GM19239 (cell line): Measurements from ENCODE around the gene TAF11L10.
"Not testable (repeated sequence)": the region's sequence is repeated elsewhere in the genome, so short reads cannot be mapped to it uniquely, and the experiment has no call there.

ENCODE experiments used
- DNase-seq: peaks from one replicate; pipeline ENCODE4 v3.0.0; 2011; ENCODE audit warnings: low spot score; ENCODE audit not compliant: insufficient read length
- FAIRE-seq: peaks from 2 replicates; lab custom pipeline; 2011; peaks lifted over from hg19 to GRCh38; lab: Jason Lieb, UNC

The TAF11L10 gene

GRCh38 chr5:17597728-17598127, at the start of gene TAF11L10:
Gene TAF11L10 (minus strand): TSS chr5:17597828.
- DNase-seq, FAIRE-seq: not testable (repeated sequence)

GRCh38 chr5:17634160-17634559, 36.5 kb upstream of the TAF11L10 start, which contains the start of gene TAF11L14:
Gene TAF11L14 (plus strand): TSS chr5:17634460.
- FAIRE-seq = no peak

GRCh38 chr5:17631788-17632187, 34.2 kb upstream of the TAF11L10 start, which contains the start of gene TAF11L13:
Gene TAF11L13 (plus strand): TSS chr5:17632088.
- not testable (repeated sequence) for DNase-seq, FAIRE-seq

More at GRCh38 chr5:17634160-17634559, 36.5 kb upstream of the TAF11L10 start, which contains the start of gene TAF11L14:
- no peak for DNase-seq

GRCh38 chr5:17625686-17626085, 28.1 kb upstream of the TAF11L10 start:
- FAIRE-seq = no peak
- no peak for DNase-seq

- DNase-seq (no peak), FAIRE-seq (no peak)
Observed at GRCh38 chr5:17620627-17621026, 23.0 kb upstream of the TAF11L10 start.

- DNase-seq = no peak
- FAIRE-seq = no peak
Observed at GRCh38 chr5:17619354-17619753, 21.7 kb upstream of the TAF11L10 start.

GRCh38 chr5:17614872-17615605, 17.4 kb upstream of the TAF11L10 start:
- FAIRE-seq (no peak), DNase-seq (no peak)

GRCh38 chr5:17610092-17610491, 12.5 kb upstream of the TAF11L10 start, which contains the start of gene TAF11L12:
Gene TAF11L12 (plus strand): TSS chr5:17610392.
- FAIRE-seq, DNase-seq: not testable (repeated sequence)

- DNase-seq, FAIRE-seq: not testable (repeated sequence)
Observed at GRCh38 chr5:17607461-17607860, 9.8 kb upstream of the TAF11L10 start.

- no peak for FAIRE-seq
Observed at GRCh38 chr5:17604951-17605350, 7.3 kb upstream of the TAF11L10 start.

GRCh38 chr5:17603880-17604279, 6.3 kb upstream of the TAF11L10 start, which contains the start of gene TAF11L11:
Gene TAF11L11 (plus strand): TSS chr5:17604183.
- DNase-seq, FAIRE-seq: not testable (repeated sequence)

More at GRCh38 chr5:17604951-17605350, 7.3 kb upstream of the TAF11L10 start:
- no peak for DNase-seq

- not testable (repeated sequence) for FAIRE-seq, DNase-seq
Observed at GRCh38 chr5:17594255-17594654, 3.4 kb downstream of the TAF11L10 start, which contains the start of gene TAF11L9. Gene TAF11L9 (minus strand): TSS chr5:17594394.

GRCh38 chr5:17590860-17591259, 6.8 kb downstream of the TAF11L10 start, which contains the start of gene TAF11L8:
Gene TAF11L8 (minus strand): TSS chr5:17590960.
- DNase-seq, FAIRE-seq: not testable (repeated sequence)

- not testable (repeated sequence) for DNase-seq, FAIRE-seq
Observed at GRCh38 chr5:17585658-17586057, 12.0 kb downstream of the TAF11L10 start, which contains the start of gene TAF11L7. Gene TAF11L7 (minus strand): TSS chr5:17585758.
